ENCODE data around the gene SGPP1.
"Not testable (repeated sequence)": the region's sequence is repeated elsewhere in the genome, so short reads cannot be mapped to it uniquely, and the experiment has no call there.

Gene SGPP1

DNA sequence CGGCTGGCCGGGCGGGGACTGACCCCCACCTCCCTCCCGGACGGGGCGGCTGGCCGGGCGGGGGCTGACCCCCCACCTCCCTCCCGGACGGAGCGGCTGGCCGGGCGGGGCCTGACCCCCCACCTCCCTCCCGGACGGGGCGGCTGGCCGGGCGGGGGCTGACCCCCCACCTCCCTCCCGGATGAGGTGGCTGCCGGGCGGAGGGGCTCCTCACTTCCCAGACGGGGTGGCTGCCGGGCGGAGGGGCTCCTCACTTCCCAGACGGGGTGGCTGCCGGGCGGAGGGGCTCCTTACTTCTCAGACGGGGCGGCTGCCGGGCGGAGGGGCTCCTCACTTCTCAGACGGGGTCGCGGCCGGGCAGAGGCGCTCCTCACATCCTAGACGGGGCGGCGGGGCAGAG, 23.2 kb upstream of the SGPP1 start:
- not testable (repeated sequence) for H3K79me2 ChIP-seq (ENCODE audit: control insufficient read depth, insufficient read depth, low read length, poor library complexity); H3K9me3 ChIP-seq (ENCODE audit: insufficient read depth, low read depth, low read length); H2AK5ac ChIP-seq (ENCODE audit: low read length); H3K4me2 ChIP-seq (ENCODE audit: low read length); DNase-seq; H3K27ac ChIP-seq (ENCODE audit: low read depth, low read length); H3K18ac ChIP-seq (ENCODE audit: low read length); H2BK120ac ChIP-seq (ENCODE audit: insufficient read depth, low read length, poor library complexity); H3K4me1 ChIP-seq (ENCODE audit: control insufficient read depth in 1 of 2, insufficient read depth in 2 of 2, low read length in 2 of 2); H3K4ac ChIP-seq (ENCODE audit: low read depth, low read length); H3K4me3 ChIP-seq (ENCODE audit: low read depth, low read length); H3K14ac ChIP-seq (ENCODE audit: low read length); H3K79me1 ChIP-seq (ENCODE audit: low read length); H4K12ac ChIP-seq (ENCODE audit: low read depth, low read length); H2AFZ ChIP-seq (ENCODE audit: insufficient read depth, low read length, poor library complexity); H3K9ac ChIP-seq (ENCODE audit: low read length); H3K27me3 ChIP-seq (ENCODE audit: insufficient read depth, low read length); H3K36me3 ChIP-seq (ENCODE audit: control insufficient read depth in 1 of 2, insufficient read depth in 2 of 2, low read length in 2 of 2); H4K8ac ChIP-seq (ENCODE audit: low read depth, low read length); H2BK5ac ChIP-seq (ENCODE audit: low read depth, low read length, poor library complexity); H2BK12ac ChIP-seq (ENCODE audit: low read length); H4K91ac ChIP-seq (ENCODE audit: low read depth, low read length); H3K23ac ChIP-seq (ENCODE audit: low read length)
- no CpG with 5 or more reads among the region's 39 CpGs for WGBS (ENCODE audit: extremely low coverage, insufficient coverage, insufficient read length)

DNA sequence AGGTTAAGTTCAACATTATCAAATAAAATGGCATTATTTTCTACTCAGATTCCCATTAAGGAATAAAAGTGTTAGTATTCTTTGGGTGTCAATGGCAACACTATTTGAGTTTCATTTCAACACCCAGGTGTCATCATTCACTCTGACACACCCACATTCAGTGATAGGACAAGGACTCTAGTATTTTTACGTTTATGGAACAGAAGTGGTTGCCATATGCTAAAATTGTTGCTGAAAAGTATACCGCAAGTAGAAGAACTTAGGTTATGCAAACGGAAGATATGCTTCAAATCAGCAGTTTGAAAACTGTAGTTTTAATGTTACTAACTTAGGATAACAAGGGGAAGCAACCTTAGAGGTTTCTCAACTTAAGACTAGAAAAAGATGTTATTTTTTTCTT, 20.0 kb upstream of the SGPP1 start:
- Histone ChIP-seq H3K36me3 (ENCODE audit: control insufficient read depth in 1 of 2, insufficient read depth in 2 of 2, low read length in 2 of 2) (no peaks in the 10 kb centered on the region), H2BK12ac (ENCODE audit: low read length) (no peak overlapping the region), H3K4me1 (ENCODE audit: control insufficient read depth in 1 of 2, insufficient read depth in 2 of 2, low read length in 2 of 2) (peaks cover 0 to 2% of the 10 kb centered on the region in 2 experiments), H3K4ac (ENCODE audit: low read depth, low read length) (no peak overlapping the region), H2BK5ac (ENCODE audit: low read depth, low read length, poor library complexity) (no peak overlapping the region), H4K91ac (ENCODE audit: low read depth, low read length) (no peak overlapping the region), H3K23ac (ENCODE audit: low read length) (no peak overlapping the region), H3K18ac (ENCODE audit: low read length) (no peak overlapping the region), H4K8ac (ENCODE audit: low read depth, low read length) (no peak overlapping the region), H3K79me1 (ENCODE audit: low read length) (no peaks in the 10 kb centered on the region), H3K27ac (ENCODE audit: low read depth, low read length) (no peak overlapping the region), H3K79me2 (ENCODE audit: control insufficient read depth, insufficient read depth, low read length, poor library complexity) (no peaks in the 10 kb centered on the region), H3K9me3 (ENCODE audit: insufficient read depth, low read depth, low read length) (no peaks in the 10 kb centered on the region), H3K27me3 (ENCODE audit: insufficient read depth, low read length) (no peaks in the 10 kb centered on the region), H4K12ac (ENCODE audit: low read depth, low read length) (no peak overlapping the region), H2AFZ (ENCODE audit: insufficient read depth, low read length, poor library complexity) (no peak overlapping the region), H3K4me3 (ENCODE audit: low read depth, low read length) (no peak overlapping the region), H3K14ac (ENCODE audit: low read length) (no peak overlapping the region), H2BK120ac (ENCODE audit: insufficient read depth, low read length, poor library complexity) (no peak overlapping the region), H2AK5ac (ENCODE audit: low read length) (no peak overlapping the region), H3K4me2 (ENCODE audit: low read length) (no peak overlapping the region), H3K9ac (ENCODE audit: low read length) (no peak overlapping the region)
- no peak for DNase-seq
- no CpG with 5 or more reads among the region's 3 CpGs for WGBS (ENCODE audit: extremely low coverage, insufficient coverage, insufficient read length)

GRCh38 chr14:63745858-63746425, 18.1 kb upstream of the SGPP1 start:
- no peaks in the 10 kb centered on the region for H3K79me2 ChIP-seq (ENCODE audit: control insufficient read depth, insufficient read depth, low read length, poor library complexity)
- DNase-seq, result no peak
- H3K18ac ChIP-seq (ENCODE audit: low read length), result no peak overlapping the region
- no peak overlapping the region for H3K9ac ChIP-seq (ENCODE audit: low read length)
- H3K23ac ChIP-seq (ENCODE audit: low read length), result no peak overlapping the region
- no CpG with 5 or more reads among the region's 4 CpGs for whole genome bisulfite sequencing (ENCODE audit: extremely low coverage, insufficient coverage, insufficient read length)
- no peak overlapping the region for H3K27ac ChIP-seq (ENCODE audit: low read depth, low read length)
- H3K27me3 ChIP-seq (ENCODE audit: insufficient read depth, low read length), result no peaks in the 10 kb centered on the region
- no peak overlapping the region for H2BK5ac ChIP-seq (ENCODE audit: low read depth, low read length, poor library complexity)
- no peaks in the 10 kb centered on the region for H3K79me1 ChIP-seq (ENCODE audit: low read length)
- H4K91ac ChIP-seq (ENCODE audit: low read depth, low read length), result peak overlapping the region; percentile 55
- peaks cover 0 to 2% of the 10 kb centered on the region in 2 experiments for H3K4me1 ChIP-seq (ENCODE audit: control insufficient read depth in 1 of 2, insufficient read depth in 2 of 2, low read length in 2 of 2)
- H3K36me3 ChIP-seq (ENCODE audit: control insufficient read depth in 1 of 2, insufficient read depth in 2 of 2, low read length in 2 of 2), result no peaks in the 10 kb centered on the region
- H3K9me3 ChIP-seq (ENCODE audit: insufficient read depth, low read depth, low read length), result no peaks in the 10 kb centered on the region
- H2AK5ac ChIP-seq (ENCODE audit: low read length), result no peak overlapping the region
- no peak overlapping the region for H2BK120ac ChIP-seq (ENCODE audit: insufficient read depth, low read length, poor library complexity)
- H3K4me3 ChIP-seq (ENCODE audit: low read depth, low read length), result no peak overlapping the region
- H3K4me2 ChIP-seq (ENCODE audit: low read length), result no peak overlapping the region
- no peak overlapping the region for H4K12ac ChIP-seq (ENCODE audit: low read depth, low read length)
- H2AFZ ChIP-seq (ENCODE audit: insufficient read depth, low read length, poor library complexity), result no peak overlapping the region
- H2BK12ac ChIP-seq (ENCODE audit: low read length), result peak overlapping the region; percentile 10
- H3K14ac ChIP-seq (ENCODE audit: low read length), result no peak overlapping the region
- no peak overlapping the region for H3K4ac ChIP-seq (ENCODE audit: low read depth, low read length)
- H4K8ac ChIP-seq (ENCODE audit: low read depth, low read length), result no peak overlapping the region

GRCh38 chr14:63745272-63745671, 17.4 kb upstream of the SGPP1 start:
- no peak overlapping the region for H2AK5ac ChIP-seq (ENCODE audit: low read length)
- WGBS (ENCODE audit: extremely low coverage, insufficient coverage, insufficient read length), result no CpG with 5 or more reads among the region's 3 CpGs
- H3K9ac ChIP-seq (ENCODE audit: low read length), result no peak overlapping the region
- H3K4me3 ChIP-seq (ENCODE audit: low read depth, low read length), result no peak overlapping the region
- H3K23ac ChIP-seq (ENCODE audit: low read length), result no peak overlapping the region
- no peaks in the 10 kb centered on the region for H3K79me1 ChIP-seq (ENCODE audit: low read length)
- no peak overlapping the region for H3K27ac ChIP-seq (ENCODE audit: low read depth, low read length)
- H4K91ac ChIP-seq (ENCODE audit: low read depth, low read length), result no peak overlapping the region
- no peak overlapping the region for H3K4me2 ChIP-seq (ENCODE audit: low read length)
- no peak overlapping the region for H4K8ac ChIP-seq (ENCODE audit: low read depth, low read length)
- H3K36me3 ChIP-seq (ENCODE audit: control insufficient read depth in 1 of 2, insufficient read depth in 2 of 2, low read length in 2 of 2), result no peaks in the 10 kb centered on the region
- no peak overlapping the region for H2AFZ ChIP-seq (ENCODE audit: insufficient read depth, low read length, poor library complexity)
- no peak overlapping the region for H3K4ac ChIP-seq (ENCODE audit: low read depth, low read length)
- H3K4me1 ChIP-seq (ENCODE audit: control insufficient read depth in 1 of 2, insufficient read depth in 2 of 2, low read length in 2 of 2), result peaks cover 0 to 2% of the 10 kb centered on the region in 2 experiments
- no peak overlapping the region for H2BK12ac ChIP-seq (ENCODE audit: low read length)
- no peaks in the 10 kb centered on the region for H3K79me2 ChIP-seq (ENCODE audit: control insufficient read depth, insufficient read depth, low read length, poor library complexity)
- no peak overlapping the region for H2BK5ac ChIP-seq (ENCODE audit: low read depth, low read length, poor library complexity)
- no peaks in the 10 kb centered on the region for H3K9me3 ChIP-seq (ENCODE audit: insufficient read depth, low read depth, low read length)
- no peak for DNase-seq
- no peaks in the 10 kb centered on the region for H3K27me3 ChIP-seq (ENCODE audit: insufficient read depth, low read length)
- no peak overlapping the region for H3K14ac ChIP-seq (ENCODE audit: low read length)
- no peak overlapping the region for H2BK120ac ChIP-seq (ENCODE audit: insufficient read depth, low read length, poor library complexity)
- no peak overlapping the region for H4K12ac ChIP-seq (ENCODE audit: low read depth, low read length)
- H3K18ac ChIP-seq (ENCODE audit: low read length), result no peak overlapping the region
